G401 (cell line): ENCODE data around the gene NRF1. TPM values are rescaled to one million over a fixed set of nuclear protein-coding genes. Genes with fewer than 3 reads are reported as not detected.

Source experiments
- DNase-seq: peaks from one replicate; pipeline ENCODE4 v3.0.0-alpha.2; 2015; ENCODE audit warnings: low spot score
- in situ Hi-C: cut with HindIII; loops from 2 replicates; pipeline ENCODE4 v1.10.0; 2016; ENCODE audit warnings: low sequenced_read_pairs, mixed read lengths
- total RNA-seq: library from RNA; depleted of rRNA; stranded (reverse); fragments of >200 nt; shearing (Covaris generic); gene quantifications from 2 replicates; pipeline ENCODE4 v1.2.3, GENCODE V29; 2014; rRNA removed

NRF1 gene
- total RNA-seq, 1 experiment from 2014 or later, result 23.6 TPM

GRCh38 chr7:129804890-129805719, 193.6 kb downstream of the NRF1 start:
- in situ Hi-C loops, result no loop called here
- DNase-seq, result no peak

Other genes starting within 250 kb of the NRF1 start
- 22.8 and 24.8 TPM in 2 replicates for gene STRIP2, start 177.3 kb upstream of the NRF1 start, total RNA-seq
- 5.2 TPM in 1 of 2 replicates, not detected in the other for gene SMKR1, start 109.2 kb upstream of the NRF1 start, total RNA-seq